Dedifferentiated amniotic fluid mesenchymal stem cell (primary cell): ENCODE data around the gene YIPF7.

Experiments used
- DNase-seq: peaks from one replicate; pipeline ENCODE4 v3.0.0-alpha.2; 2016; ENCODE audit errors: extremely low spot score

The YIPF7 gene

GRCh38 chr4:44651425-44651824, at the start of gene YIPF7:
TSS of gene YIPF7 (minus strand) at chr4:44651625. CDS start at chr4:44650100, 1,525 bp downstream.
- no peak for DNase-seq

- DNase-seq, result no peak
These were observed 49.6 kb upstream of the YIPF7 start for GRCh38 chr4:44701037-44701436.

GRCh38 chr4:44700427-44700826, 49.0 kb upstream of the YIPF7 start:
- no peak for DNase-seq

GRCh38 chr4:44684648-44685047, 33.2 kb upstream of the YIPF7 start:
- DNase-seq, result no peak

GRCh38 chr4:44679060-44679459, 27.6 kb upstream of the YIPF7 start:
- no peak for DNase-seq

- DNase-seq, result peak; percentile 87
These were observed 26.9 kb upstream of the YIPF7 start, which contains the start of gene GUF1 for GRCh38 chr4:44678094-44679041. TSS of gene GUF1 (plus strand) at chr4:44678420. CDS start at chr4:44678623, 203 bp downstream.

GRCh38 chr4:44675366-44675765, 23.9 kb upstream of the YIPF7 start:
- DNase-seq, result no peak

- no peak for DNase-seq
These were observed 23.0 kb upstream of the YIPF7 start for GRCh38 chr4:44674471-44674870.

- DNase-seq, result no peak
These were observed 20.2 kb upstream of the YIPF7 start for GRCh38 chr4:44671636-44672035.

- no peak for DNase-seq
These were observed 19.2 kb upstream of the YIPF7 start for GRCh38 chr4:44670506-44671199.

- no peak for DNase-seq
These were observed 17.1 kb upstream of the YIPF7 start for GRCh38 chr4:44668526-44668925.

GRCh38 chr4:44663539-44664263, 12.3 kb upstream of the YIPF7 start:
- no peak for DNase-seq

- no peak for DNase-seq
These were observed 11.2 kb upstream of the YIPF7 start for GRCh38 chr4:44662623-44663005.

- DNase-seq, result no peak
These were observed 10.7 kb upstream of the YIPF7 start for GRCh38 chr4:44661940-44662622.

- DNase-seq, result no peak
These were observed 9.0 kb upstream of the YIPF7 start for GRCh38 chr4:44660396-44660795.

GRCh38 chr4:44652002-44652401, 577 bp upstream of the YIPF7 start:
- no peak for DNase-seq

GRCh38 chr4:44646151-44646550, 5.3 kb downstream of the YIPF7 start:
- no peak for DNase-seq

GRCh38 chr4:44638091-44638490, 13.3 kb downstream of the YIPF7 start:
- no peak for DNase-seq

GRCh38 chr4:44632733-44633132, 18.7 kb downstream of the YIPF7 start:
- DNase-seq, result no peak

- DNase-seq, result no peak
These were observed 19.3 kb downstream of the YIPF7 start for GRCh38 chr4:44632089-44632488.

GRCh38 chr4:44629280-44629866, 22.1 kb downstream of the YIPF7 start:
- peak; percentile 51 for DNase-seq
